BJ (cell line): ENCODE results near the gene NT5C. TPM values are rescaled to one million over a fixed set of nuclear protein-coding genes. Genes with fewer than 3 reads are reported as not detected.
"Not testable (repeated sequence)": the region's sequence is repeated elsewhere in the genome, so short reads cannot be mapped to it uniquely, and the experiment has no call there.

Experiments used
- CTCF ChIA-PET: fragments of 350-600 bp; formaldehyde crosslinking; extraction: SDS; loops from one replicate; lab custom pipeline; 2021; ENCODE audit warnings: antibody characterized with exemption, inconsistent platforms; lab: Yijun Ruan, JAX
- POLR2A ChIA-PET: fragments of 300-600 bp; sonication (Branson Sonifier 250); formaldehyde crosslinking; extraction: SDS; loops from one replicate; lab custom pipeline; 2021; ENCODE audit warnings: antibody characterized with exemption; lab: Charles Lee
- DNase-seq: peaks from one replicate; pipeline ENCODE4 v3.0.0-alpha.2; 2011; ENCODE audit warnings: low read depth
- H3K27me3 ChIP-seq: 2 replicates; pipeline ENCODE4 v1.6.0; 2011; ENCODE audit warnings: low read length; ENCODE audit not compliant: control insufficient read depth, insufficient read depth
- H3K36me3 ChIP-seq: 2 replicates; pipeline ENCODE4 v1.5.1; 2011; ENCODE audit warnings: low read length; ENCODE audit not compliant: control insufficient read depth, insufficient read depth
- H3K4me3 ChIP-seq: 2 replicates; pipeline ENCODE4 v1.5.1; 2011; ENCODE audit warnings: low read depth, mild to moderate bottlenecking, control low read depth, low read length
- polyA plus RNA-seq: library from polyadenylated mRNA; depleted of rRNA; stranded (reverse); fragments of >200 nt; gene quantifications from 2 replicates; pipeline ENCODE4 v1.2.3, GENCODE V29; 2011
- TF ChIP-seq, protein P1 (sequence below): IDR thresholded peaks from 2 replicates; pipeline ENCODE4 v1.5.1; 2011; ENCODE audit warnings: low read depth, mild to moderate bottlenecking, control low read depth, inconsistent platforms, low read length, moderate library complexity; ENCODE audit not compliant: insufficient read depth

Gene NT5C
- polyA plus RNA-seq, 1 experiment, result 61.8 TPM

DNA sequence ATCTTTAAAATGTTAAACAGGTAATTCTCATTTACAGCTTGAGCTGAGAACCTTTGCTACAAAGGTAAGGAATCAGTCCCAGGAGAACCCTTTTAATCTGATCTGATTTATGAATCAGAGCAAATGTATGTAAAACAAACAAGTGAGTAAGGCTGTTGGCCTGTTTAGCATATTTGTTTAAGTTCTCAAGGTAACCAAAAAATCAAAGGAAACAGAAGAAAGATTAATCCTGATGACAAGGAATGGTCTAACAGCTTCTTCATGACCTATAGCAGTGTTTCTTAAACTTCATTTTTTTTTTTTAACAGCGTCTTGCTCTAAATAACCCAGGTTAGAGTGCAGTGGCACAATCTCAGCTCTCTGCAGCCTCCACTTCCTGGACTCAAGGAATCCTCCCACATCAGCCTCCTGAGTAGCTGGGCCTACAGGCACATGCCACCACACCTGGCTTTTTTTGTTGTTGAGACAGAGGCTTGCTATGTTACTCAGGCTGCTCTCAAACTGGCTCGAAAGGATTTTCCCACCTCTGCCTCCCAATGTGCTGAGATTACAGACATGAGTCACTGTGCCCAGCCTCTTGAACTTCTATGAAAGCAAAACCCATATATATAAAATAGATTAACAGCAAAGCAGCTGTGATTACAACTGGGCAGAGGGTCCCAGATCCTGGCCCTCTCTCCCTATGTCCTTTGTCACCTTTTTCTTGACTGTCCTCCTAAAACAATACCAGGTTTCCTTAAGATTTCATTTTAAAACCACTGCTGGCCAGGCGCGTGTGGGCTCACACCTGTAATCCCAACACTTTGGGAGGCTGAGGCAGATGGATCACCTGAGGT lies 27.9 kb upstream of the NT5C start:
- CTCF ChIA-PET, result interaction anchor here (0.9 to 2.3 kb wide), 4 partner anchors 9 to 45 kb away, joined by 3 to 9 read pairs (median 3); no protein-coding TSS in a partner anchor
- no peak overlapping the region for H3K4me3 ChIP-seq
- TF ChIP-seq, protein P1, sequence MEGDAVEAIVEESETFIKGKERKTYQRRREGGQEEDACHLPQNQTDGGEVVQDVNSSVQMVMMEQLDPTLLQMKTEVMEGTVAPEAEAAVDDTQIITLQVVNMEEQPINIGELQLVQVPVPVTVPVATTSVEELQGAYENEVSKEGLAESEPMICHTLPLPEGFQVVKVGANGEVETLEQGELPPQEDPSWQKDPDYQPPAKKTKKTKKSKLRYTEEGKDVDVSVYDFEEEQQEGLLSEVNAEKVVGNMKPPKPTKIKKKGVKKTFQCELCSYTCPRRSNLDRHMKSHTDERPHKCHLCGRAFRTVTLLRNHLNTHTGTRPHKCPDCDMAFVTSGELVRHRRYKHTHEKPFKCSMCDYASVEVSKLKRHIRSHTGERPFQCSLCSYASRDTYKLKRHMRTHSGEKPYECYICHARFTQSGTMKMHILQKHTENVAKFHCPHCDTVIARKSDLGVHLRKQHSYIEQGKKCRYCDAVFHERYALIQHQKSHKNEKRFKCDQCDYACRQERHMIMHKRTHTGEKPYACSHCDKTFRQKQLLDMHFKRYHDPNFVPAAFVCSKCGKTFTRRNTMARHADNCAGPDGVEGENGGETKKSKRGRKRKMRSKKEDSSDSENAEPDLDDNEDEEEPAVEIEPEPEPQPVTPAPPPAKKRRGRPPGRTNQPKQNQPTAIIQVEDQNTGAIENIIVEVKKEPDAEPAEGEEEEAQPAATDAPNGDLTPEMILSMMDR, result no peak
- POLR2A ChIA-PET, result no interaction called here
- no peak for DNase-seq
- H3K36me3 ChIP-seq, result no peaks in the 10 kb centered on the region
- no peaks in the 10 kb centered on the region for H3K27me3 ChIP-seq

DNA sequence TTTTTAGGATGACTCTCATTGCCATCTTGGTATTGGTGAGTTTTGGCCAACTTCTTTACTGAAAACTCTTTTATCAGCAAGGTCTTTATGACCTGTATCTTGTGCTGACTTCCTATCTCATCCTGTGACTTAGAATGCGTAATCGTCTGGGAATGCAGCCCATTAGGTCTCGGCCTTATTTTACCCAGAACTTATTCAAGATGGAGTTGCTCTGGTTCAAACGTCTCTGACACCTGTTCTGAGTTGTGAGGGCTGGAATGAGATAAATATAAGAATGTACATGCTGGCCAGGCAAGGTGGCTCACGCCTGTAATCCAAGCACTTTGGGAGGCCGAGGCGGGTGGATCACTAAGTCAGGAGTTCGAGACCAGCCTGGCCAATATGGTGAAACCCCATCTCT lies 26.9 kb upstream of the NT5C start:
- H3K36me3 ChIP-seq, POLR2A ChIA-PET, H3K4me3 ChIP-seq, DNase-seq, H3K27me3 ChIP-seq: not testable (repeated sequence)
- CTCF ChIA-PET, result interaction anchor here (2.3 kb wide), 1 partner anchor 13 kb away, joined by 9 read pairs; no protein-coding TSS in a partner anchor

DNA sequence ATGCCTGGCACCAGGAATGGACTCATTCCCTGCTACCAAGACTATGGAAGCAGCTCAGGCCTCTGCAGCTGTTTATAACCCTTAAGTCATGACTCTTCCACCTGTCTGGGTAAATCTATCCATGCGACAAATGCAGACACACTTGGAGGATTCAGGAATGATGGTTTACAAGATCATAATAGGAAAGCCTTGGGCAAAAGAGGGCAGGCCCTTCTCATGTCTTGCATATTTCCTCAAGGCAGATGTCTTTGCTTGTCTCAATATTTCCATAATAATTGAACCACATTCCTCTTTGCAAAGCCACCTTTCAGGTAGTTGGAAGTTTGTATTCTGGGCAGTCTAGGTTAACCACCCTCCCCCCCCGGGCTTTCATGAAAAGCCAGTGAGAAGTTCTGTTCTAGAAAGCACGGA lies 23.7 kb upstream of the NT5C start:
- no peak for DNase-seq
- H3K27me3 ChIP-seq, result no peaks in the 10 kb centered on the region
- POLR2A ChIA-PET, result interaction anchor here (0.6 kb wide), 1 partner anchor 95 kb away, joined by 5 read pairs; no protein-coding TSS in a partner anchor
- no peaks in the 10 kb centered on the region for H3K36me3 ChIP-seq
- H3K4me3 ChIP-seq, result no peak overlapping the region
- TF ChIP-seq, protein P1, result no peak
- CTCF ChIA-PET, result interaction anchor here (0.6 to 1.0 kb wide), 2 partner anchors 21 to 26 kb away, joined by 3 read pairs; no protein-coding TSS in a partner anchor

DNA sequence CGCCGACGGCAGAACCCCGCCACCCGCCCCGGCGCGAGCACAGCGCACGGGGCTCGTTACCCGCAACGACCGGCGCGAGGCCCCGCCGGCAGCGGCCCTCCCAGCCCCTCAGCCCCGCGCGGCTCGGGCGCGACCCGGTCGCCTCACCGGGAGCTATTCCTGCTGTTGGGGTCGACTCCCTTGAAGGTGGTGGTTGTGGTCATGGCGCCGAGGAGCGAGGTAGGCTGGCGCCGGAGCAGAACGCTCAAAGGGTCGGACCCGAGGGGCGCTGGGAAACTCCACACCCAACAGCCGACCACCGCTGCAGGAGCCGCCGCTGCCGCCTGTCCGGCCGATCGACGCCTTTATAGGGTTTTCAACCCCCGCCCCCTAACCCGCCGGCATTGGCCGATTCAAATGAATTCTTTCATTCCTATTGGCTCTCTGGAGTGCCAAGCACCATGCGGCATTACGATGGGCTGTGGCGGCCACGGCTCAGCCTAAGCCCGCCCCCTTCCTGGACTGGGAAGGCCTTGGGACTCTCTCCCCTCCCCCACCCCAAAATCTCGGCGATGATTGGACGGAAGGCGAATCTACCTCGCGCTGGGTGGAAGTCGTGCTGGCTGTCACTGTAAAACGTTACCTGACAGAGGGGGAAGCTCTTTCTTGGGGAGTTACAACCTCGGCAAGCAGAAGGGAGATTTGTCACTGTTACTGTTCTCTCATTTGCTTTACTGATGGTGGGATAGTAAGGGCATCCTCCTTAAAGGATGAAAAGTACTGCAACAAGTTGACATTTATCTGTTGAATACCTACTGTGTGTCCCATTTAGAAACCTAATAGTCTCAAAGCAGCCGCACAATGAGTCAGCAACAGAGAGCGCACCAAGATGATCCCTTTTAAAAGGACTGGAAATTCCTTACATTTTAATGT lies 22.9 kb upstream of the NT5C start, which contains the start of gene JPT1:
Gene JPT1, minus strand, starts transcription at position 318 of the 912 bp plus-strand sequence. Its CDS starts 115 bp downstream, at position 203.
- TF ChIP-seq, protein P1, result no peak
- DNase-seq, result peak; percentile 92
- Histone ChIP-seq H3K27me3 (no peaks in the 10 kb centered on the region), H3K36me3 (no peaks in the 10 kb centered on the region), H3K4me3 (peak within 1 kb of the TSS; percentile 68)
- ChIA-PET POLR2A (interaction anchor here (0.6 kb wide), 1 partner anchor 95 kb away, joined by 5 read pairs; no protein-coding TSS in a partner anchor), CTCF (interaction anchor here (0.7 kb wide), 1 partner anchor 19 kb away, joined by 4 read pairs; no protein-coding TSS in a partner anchor)

DNA sequence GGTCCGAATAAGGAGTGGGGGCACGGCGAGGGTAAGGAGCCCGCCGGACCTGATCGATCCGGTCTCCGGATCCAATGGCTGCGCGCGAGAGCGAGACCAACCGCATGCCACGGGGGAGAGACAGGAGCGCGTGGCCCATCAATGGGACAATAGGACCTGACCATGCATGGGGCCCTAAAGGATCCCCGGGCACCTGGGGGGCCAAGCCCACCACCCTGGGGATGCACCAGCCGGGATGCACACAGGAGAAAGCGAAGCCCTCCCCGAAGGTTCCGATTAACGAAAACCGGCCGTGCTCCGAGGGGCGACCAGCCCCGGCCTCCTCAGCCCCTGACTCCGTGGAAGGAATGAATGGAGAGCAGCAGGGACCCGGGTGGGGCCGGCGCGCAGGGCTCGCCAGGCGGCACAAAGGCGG lies 22.2 kb upstream of the NT5C start:
- TF ChIP-seq, protein P1, result no peak
- H3K27me3 ChIP-seq, result no peaks in the 10 kb centered on the region
- POLR2A ChIA-PET, result no interaction called here
- H3K36me3 ChIP-seq, result no peaks in the 10 kb centered on the region
- no peak for DNase-seq
- CTCF ChIA-PET, result no interaction called here
- peak overlapping the region; percentile 68 for H3K4me3 ChIP-seq
